Kidney epithelial cell (primary cell): ENCODE data around the gene FHOD3. TPM values are rescaled to one million over a fixed set of nuclear protein-coding genes. Genes with fewer than 3 reads are reported as not detected.
"Not testable (repeated sequence)": the region's sequence is repeated elsewhere in the genome, so short reads cannot be mapped to it uniquely, and the experiment has no call there.

Experiments
- DNase-seq: peaks from one replicate; pipeline ENCODE4 v3.0.0-alpha.2; 2010; ENCODE audit warnings: low read depth
- H3K27me3 ChIP-seq: 2 replicates; pipeline ENCODE4 v1.6.0; 2011; ENCODE audit warnings: low read length; ENCODE audit not compliant: control insufficient read depth, insufficient read depth
- H3K36me3 ChIP-seq: 2 replicates; pipeline ENCODE4 v1.5.1; 2011; ENCODE audit warnings: low read length; ENCODE audit not compliant: control insufficient read depth, insufficient read depth
- H3K4me3 ChIP-seq: 2 replicates; pipeline ENCODE4 v1.5.1; 2011; ENCODE audit warnings: low read depth, mild to moderate bottlenecking, control low read depth, low read length
- CTCF ChIP-seq: IDR thresholded peaks from 2 replicates; pipeline ENCODE4 v1.5.1; 2011; ENCODE audit warnings: mild to moderate bottlenecking, moderate library complexity, low read length, control low read depth, inconsistent platforms; ENCODE audit not compliant: insufficient read depth, poor library complexity, severe bottlenecking
- total RNA-seq: library from RNA; depleted of rRNA; stranded (reverse); fragments of >200 nt; gene quantifications from 2 replicates; pipeline ENCODE4 v1.2.3, GENCODE V29; 2015

Gene FHOD3
- total RNA-seq, 1 donor from 2014 or later = 47.2 TPM

- Histone ChIP-seq H3K27me3 (no peaks in the 10 kb centered on the region), H3K4me3 (no peak overlapping the region), H3K36me3 (no peaks in the 10 kb centered on the region)
- TF ChIP-seq CTCF = no peak
- no peak for DNase-seq
These were observed 422.1 kb downstream of the FHOD3 start for GRCh38 chr18:36719630-36720029.

- not testable (repeated sequence) for DNase-seq, H3K27me3 ChIP-seq, H3K36me3 ChIP-seq, H3K4me3 ChIP-seq
These were observed 423.8 kb downstream of the FHOD3 start for GRCh38 chr18:36721351-36721750.

- Histone ChIP-seq H3K27me3 (no peaks in the 10 kb centered on the region), H3K4me3 (no peak overlapping the region), H3K36me3 (no peaks in the 10 kb centered on the region)
- no peak for TF ChIP-seq CTCF
- no peak for DNase-seq
These were observed 426.7 kb downstream of the FHOD3 start for GRCh38 chr18:36724169-36724568.

GRCh38 chr18:36724591-36725001 is 427.1 kb downstream of the FHOD3 start:
- DNase-seq = no peak
- no peak for TF ChIP-seq CTCF
- Histone ChIP-seq H3K4me3 (no peak overlapping the region), H3K36me3 (no peaks in the 10 kb centered on the region), H3K27me3 (no peaks in the 10 kb centered on the region)

- Histone ChIP-seq H3K4me3 (no peak overlapping the region), H3K36me3 (peaks cover 1% of the 10 kb centered on the region), H3K27me3 (no peaks in the 10 kb centered on the region)
- DNase-seq = no peak
- TF ChIP-seq CTCF = no peak
These were observed 430.8 kb downstream of the FHOD3 start for GRCh38 chr18:36728345-36728744.

- H3K36me3 ChIP-seq = peaks cover 1% of the 10 kb centered on the region
- no peak for DNase-seq
- H3K27me3 ChIP-seq = no peaks in the 10 kb centered on the region
- H3K4me3 ChIP-seq = no peak overlapping the region
- TF ChIP-seq CTCF = no peak
These were observed 431.7 kb downstream of the FHOD3 start for GRCh38 chr18:36729197-36729596.
